HAP-1 (cell line): ENCODE measurements around the gene GABPB1.

Experiments
- DNase-seq, 2 experiments: peaks; one replicate each; pipeline ENCODE4 v3.0.0-alpha.2; 2016 to 2020; ENCODE audit warnings: low spot score in 2 of 2
- H3K27me3 ChIP-seq: fragments of 250-450 bp; sonication (Bioruptor Pico); 2 replicates; pipeline ENCODE4 v1.5.1; 2020; ENCODE audit warnings: low read depth, mild to moderate bottlenecking, moderate library complexity
- H3K36me3 ChIP-seq: fragments of 250-450 bp; sonication (Bioruptor Pico); replicated peaks from 2 replicates; pipeline ENCODE4 v1.5.1; 2020; ENCODE audit warnings: mild to moderate bottlenecking
- H3K4me1 ChIP-seq: fragments of 250-450 bp; sonication (Bioruptor Pico); 2 replicates; pipeline ENCODE4 v1.5.1; 2020; ENCODE audit warnings: mild to moderate bottlenecking
- H3K4me3 ChIP-seq: fragments of 250-450 bp; sonication (Bioruptor Pico); 2 replicates; pipeline ENCODE4 v1.5.1; 2020; ENCODE audit warnings: mild to moderate bottlenecking, moderate library complexity
- H3K9me3 ChIP-seq: fragments of 250-450 bp; sonication (Bioruptor Pico); 2 replicates; pipeline ENCODE4 v1.5.1; 2020; ENCODE audit warnings: mild to moderate bottlenecking, moderate library complexity
- in situ Hi-C: fragments of 300-500 bp; cut with MboI; formaldehyde crosslinking; loops from 3 replicates; pipeline ENCODE4 v1.14.3; 2020; ENCODE audit warnings: low sequenced_read_pairs, inconsistent platforms, mixed read lengths

Gene GABPB1

DNA sequence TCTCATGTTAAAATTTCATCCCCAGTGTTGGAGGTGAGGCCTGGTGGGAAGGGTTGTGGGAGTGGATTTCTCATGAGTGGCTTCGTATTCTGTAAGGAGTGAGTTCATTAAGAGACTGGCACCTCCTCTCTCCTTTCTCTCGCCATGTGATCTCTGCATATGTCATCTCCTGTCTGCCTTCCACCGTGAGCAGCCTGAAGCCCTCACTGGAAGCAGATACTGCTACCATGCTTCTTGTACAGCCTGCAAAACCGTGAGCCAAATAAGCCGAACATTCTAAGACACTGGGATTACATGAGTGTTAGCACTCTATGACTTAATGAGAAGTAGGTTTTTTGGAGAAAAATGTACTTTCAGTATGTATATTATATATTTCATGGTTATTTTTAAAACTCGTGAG is 6.8 kb upstream of the GABPB1 start:
- H3K4me1 ChIP-seq: no peaks in the 10 kb centered on the region
- H3K36me3 ChIP-seq: peaks cover 86% of the 10 kb centered on the region
- no peak for DNase-seq
- H3K27me3 ChIP-seq: no peaks in the 10 kb centered on the region
- H3K4me3 ChIP-seq: no peak overlapping the region
- no peaks in the 10 kb centered on the region for H3K9me3 ChIP-seq
- in situ Hi-C loops: no loop called here

DNA sequence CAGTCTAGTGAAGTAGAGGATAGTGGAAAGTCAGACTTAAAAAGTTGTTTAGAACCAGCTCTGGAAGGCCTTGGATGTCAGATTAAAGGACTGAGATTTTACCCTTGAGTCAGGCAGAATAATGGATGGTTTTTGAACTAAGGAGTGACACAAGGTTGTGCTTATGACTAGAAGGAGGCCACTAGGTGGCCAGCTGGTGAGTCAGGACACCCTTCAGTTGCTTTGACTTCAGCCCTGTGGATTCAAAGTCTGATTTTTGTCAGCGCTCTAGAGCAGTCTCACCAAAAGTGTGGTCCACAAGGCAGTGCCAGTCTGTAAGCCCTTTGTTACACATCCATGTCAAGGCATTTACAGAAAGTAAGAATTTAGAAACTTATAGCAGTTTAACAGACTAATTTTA is 3.8 kb upstream of the GABPB1 start:
- Histone ChIP-seq H3K4me1 (no peaks in the 10 kb centered on the region), H3K4me3 (no peak overlapping the region), H3K27me3 (no peaks in the 10 kb centered on the region), H3K9me3 (no peaks in the 10 kb centered on the region), H3K36me3 (peaks cover 66% of the 10 kb centered on the region)
- in situ Hi-C loops: no loop called here
- DNase-seq: peak; percentile 25 to 53

DNA sequence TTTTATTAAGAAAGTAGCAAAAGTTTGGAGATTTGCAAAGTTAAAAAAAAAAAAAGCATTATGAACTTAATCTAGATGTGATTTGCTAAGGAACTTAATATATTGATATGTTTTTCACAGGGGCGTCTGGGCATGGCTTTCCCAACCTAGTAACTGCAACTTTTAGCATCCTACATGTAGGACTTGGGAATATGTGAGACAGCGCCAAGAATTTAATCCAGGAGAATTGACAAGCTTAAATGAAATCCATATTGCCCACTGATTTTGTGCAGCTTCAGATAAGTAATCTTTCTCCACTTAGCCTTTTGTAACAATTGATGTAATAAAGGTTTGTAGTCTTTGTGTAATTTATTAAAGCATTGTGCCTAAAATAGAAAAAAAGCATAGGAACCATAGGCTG is 982 bp upstream of the GABPB1 start:
- in situ Hi-C loops: no loop called here
- no peak for DNase-seq
- peaks cover 39% of the 10 kb centered on the region for H3K36me3 ChIP-seq

DNA sequence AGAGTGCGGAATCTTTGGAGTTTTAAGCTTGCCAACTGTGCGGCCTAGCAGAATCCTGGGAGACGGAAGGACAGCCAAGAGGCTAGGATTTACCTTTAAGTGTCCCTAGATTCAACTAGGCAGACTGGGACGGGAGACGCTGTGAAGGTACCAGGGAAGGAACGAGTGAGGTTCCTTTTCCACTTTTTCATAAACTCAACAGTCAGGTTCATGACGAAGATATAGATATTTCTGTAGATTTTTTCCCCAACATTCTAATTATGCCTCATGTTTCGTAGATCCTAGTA is 564 bp upstream of the GABPB1 start:
- Histone ChIP-seq H3K27me3 (no peaks in the 10 kb centered on the region), H3K9me3 (no peaks in the 10 kb centered on the region), H3K4me3 (peak overlapping the region; percentile 89), H3K36me3 (peaks cover 35% of the 10 kb centered on the region), H3K4me1 (peaks cover 4% of the 10 kb centered on the region; the same call in 1 of the 2 replicates)
- in situ Hi-C loops: no loop called here
- peak in 1 of 2 experiments; percentile 35 for DNase-seq

More for the DNA sequence above, 982 bp upstream of the GABPB1 start:
- Histone ChIP-seq H3K27me3 (no peaks in the 10 kb centered on the region), H3K4me1 (peaks cover 4% of the 10 kb centered on the region; the same call in 1 of the 2 replicates), H3K9me3 (no peaks in the 10 kb centered on the region), H3K4me3 (peak overlapping the region; percentile 89)

DNA sequence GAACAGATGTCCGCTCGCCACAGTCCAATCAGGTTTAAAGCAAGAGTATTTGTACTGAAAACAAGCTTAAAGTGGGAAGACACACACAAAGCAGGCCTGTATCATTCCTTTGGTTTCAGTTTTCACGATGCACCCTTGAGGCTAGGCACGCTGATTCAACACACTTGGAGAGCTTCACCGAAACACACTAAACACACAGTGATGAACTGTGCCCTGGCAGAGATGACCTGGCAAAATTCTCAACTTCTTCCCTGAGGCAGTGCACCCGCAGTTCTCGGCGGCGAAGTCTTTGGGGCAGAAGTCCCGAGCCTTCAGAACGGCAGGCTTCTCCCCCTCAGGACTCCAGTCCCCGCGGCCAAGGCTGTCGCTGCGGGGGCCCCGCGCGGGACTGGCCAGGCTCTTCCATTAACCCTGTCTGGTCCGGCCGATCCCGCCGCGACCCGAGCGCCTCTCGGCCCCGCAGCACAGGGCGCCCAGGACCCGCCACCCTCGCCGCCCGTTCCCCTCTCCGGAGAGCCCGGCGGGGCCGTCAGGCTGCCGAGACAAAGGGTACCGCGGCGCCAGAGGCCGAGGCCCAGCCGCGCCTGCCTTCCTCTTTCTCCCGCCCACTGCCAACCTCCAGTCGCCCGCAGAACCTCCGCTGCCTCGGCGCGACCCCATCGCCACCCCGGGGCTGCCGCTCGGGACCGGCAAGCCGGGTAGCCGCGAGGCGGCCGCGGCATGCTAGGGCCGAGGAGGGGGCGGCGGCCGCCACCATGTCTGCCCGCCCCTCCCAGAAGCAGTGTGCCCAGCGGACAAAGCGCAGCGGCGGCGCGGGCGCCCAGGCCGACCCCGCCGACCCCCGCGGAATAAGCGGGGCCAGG is 792 bp downstream of the GABPB1 start:
- DNase-seq: peak; percentile 69 to 74
- H3K4me3 ChIP-seq: peak overlapping the region; percentile 89
- H3K36me3 ChIP-seq: peaks cover 22% of the 10 kb centered on the region
- in situ Hi-C loops: no loop called here
- H3K4me1 ChIP-seq: peaks cover 4% of the 10 kb centered on the region; the same call in 1 of the 2 replicates
- no peaks in the 10 kb centered on the region for H3K9me3 ChIP-seq
- no peaks in the 10 kb centered on the region for H3K27me3 ChIP-seq

DNA sequence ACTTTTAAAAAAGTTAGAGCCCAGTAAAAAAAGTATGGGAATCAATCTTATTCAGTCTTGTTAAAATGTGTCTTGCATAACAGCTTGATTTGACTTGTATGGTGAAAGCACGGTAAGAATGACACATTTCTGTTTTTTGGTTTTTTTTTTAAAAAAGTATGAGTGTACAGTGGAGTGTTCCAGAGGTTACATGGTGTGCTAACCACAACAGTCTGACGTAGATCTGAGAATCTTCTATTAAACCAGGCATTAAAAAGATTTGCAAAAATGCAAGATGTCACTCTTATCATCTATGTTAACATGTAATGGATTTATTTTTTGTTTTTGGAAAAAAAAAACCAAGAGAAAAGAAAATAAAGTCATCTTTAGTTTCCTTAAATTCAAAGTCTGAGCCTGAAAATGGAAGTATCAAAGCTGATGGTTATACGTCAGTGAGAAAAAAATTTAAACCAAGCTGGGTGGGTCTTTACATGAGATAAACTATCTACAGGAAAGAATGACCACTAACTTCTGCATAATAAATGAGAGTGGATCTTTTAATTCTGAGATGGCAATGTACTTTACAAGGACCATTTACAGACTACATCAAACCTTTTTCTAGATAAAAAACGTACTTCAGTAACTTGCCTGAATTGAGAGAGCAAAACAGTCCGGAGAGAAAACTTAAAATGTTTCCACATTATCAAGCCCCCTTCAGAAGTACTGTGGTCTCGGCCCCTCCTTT is 1.6 kb downstream of the GABPB1 start:
- peaks cover 4% of the 10 kb centered on the region; the same call in 1 of the 2 replicates for H3K4me1 ChIP-seq
- no peaks in the 10 kb centered on the region for H3K9me3 ChIP-seq
- in situ Hi-C loops: no loop called here

DNA sequence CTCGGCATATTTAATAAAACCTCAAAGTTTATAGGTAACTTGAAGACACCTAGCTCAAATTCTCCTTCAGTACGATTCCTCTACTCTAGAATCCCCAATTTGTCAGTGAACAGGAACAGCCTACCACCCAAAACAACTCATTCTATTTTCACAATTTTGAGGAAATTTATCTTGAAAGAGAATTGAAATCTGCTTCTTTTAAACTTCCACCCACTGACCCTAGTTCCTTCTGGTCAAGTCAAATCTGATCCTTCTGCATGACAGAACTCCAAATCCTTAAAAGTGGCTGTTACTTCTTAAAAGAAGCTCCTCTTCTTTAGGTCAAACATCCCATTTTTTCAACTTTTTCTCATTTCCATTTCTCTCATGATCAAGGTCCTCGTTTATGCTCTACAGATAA is 4.4 kb downstream of the GABPB1 start:
- H3K4me1 ChIP-seq: peaks cover 4% of the 10 kb centered on the region; the same call in 1 of the 2 replicates

More for the DNA sequence above, 1.6 kb downstream of the GABPB1 start:
- H3K4me3 ChIP-seq: peak overlapping the region; percentile 89
- H3K36me3 ChIP-seq: peaks cover 14% of the 10 kb centered on the region
- no peak for DNase-seq
- H3K27me3 ChIP-seq: no peaks in the 10 kb centered on the region

DNA sequence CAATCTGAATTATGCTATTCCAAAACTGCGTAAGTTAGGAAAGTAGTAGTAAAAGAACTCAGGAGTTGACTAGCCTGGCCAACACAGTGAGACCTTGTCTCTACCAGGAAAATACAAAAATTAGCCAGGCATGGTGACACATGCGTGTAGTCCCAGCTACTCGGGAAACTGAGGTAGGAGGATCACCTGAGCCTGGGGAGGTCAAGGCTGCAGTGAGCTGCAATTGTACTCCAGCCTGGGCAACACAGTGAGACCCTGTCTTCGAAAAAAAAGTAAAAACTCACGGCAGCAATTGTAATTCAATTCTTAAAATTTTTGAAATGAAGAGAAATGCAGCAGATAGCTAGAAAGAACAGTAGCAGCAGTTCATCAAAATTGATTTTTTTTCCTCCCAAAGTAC is 9.7 kb downstream of the GABPB1 start:
- no peak for DNase-seq
- Histone ChIP-seq H3K36me3 (no peaks in the 10 kb centered on the region), H3K27me3 (no peaks in the 10 kb centered on the region), H3K4me3 (no peak overlapping the region), H3K4me1 (no peaks in the 10 kb centered on the region), H3K9me3 (no peaks in the 10 kb centered on the region)
- in situ Hi-C loops: no loop called here

More for the DNA sequence above, 4.4 kb downstream of the GABPB1 start:
- in situ Hi-C loops: no loop called here
- H3K4me3 ChIP-seq: no peak overlapping the region
- no peak for DNase-seq
- H3K9me3 ChIP-seq: no peaks in the 10 kb centered on the region
- no peaks in the 10 kb centered on the region for H3K27me3 ChIP-seq
- no peaks in the 10 kb centered on the region; the same call in 1 of the 2 replicates for H3K36me3 ChIP-seq

DNA sequence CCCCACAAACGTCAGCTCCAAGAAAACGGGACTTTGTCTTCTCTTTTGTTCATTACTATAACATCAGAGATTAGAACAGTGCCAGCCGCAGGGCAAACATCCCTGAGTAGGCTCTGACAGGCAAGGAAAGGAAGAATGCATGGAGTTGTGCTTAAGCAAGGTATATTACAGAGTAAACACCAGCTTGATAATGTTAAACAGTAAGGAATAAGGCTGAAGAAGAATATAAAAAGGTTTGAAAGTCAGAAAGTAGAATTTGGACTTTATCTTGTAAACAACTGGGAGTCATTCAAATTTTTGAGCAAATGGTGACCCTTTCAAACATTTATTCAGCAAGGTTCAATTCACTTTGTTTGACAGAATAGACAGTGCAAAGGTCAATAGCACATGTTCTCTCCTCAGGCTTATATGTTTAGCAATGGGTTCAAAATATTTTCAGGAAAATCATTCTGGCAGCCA is 11.0 kb downstream of the GABPB1 start:
- in situ Hi-C loops: no loop called here

DNA sequence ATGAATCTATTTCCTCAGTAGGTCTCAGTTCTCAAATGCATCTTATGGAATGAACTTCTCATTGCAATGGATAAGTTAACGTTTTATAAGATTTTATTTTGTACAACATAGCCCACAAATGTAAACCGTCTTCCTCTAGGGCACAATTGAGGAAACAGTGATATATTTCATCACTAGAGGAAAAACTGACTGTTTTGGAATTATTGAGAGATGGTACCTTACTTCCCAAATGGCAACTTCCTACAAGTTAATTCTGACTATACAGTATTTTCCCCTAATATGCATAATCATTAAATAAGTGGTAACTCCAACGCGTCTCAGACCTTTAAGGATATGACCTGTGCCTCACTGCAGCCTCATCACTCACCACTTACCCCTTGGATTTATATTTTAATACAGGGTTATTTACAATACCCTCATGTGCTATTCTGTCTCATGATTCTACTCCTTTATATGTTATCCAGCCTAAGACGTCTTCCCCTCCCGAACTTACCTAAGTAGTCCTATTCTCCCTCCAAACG is 13.3 kb downstream of the GABPB1 start:
- Histone ChIP-seq H3K36me3 (no peaks in the 10 kb centered on the region; the same call in 1 of the 2 replicates), H3K9me3 (no peaks in the 10 kb centered on the region)
- DNase-seq: no peak

More for the DNA sequence above, 11.0 kb downstream of the GABPB1 start:
- no peaks in the 10 kb centered on the region for H3K9me3 ChIP-seq
- no peaks in the 10 kb centered on the region; the same call in 1 of the 2 replicates for H3K36me3 ChIP-seq
- DNase-seq: no peak
- no peaks in the 10 kb centered on the region for H3K4me1 ChIP-seq
- no peak overlapping the region for H3K4me3 ChIP-seq
- H3K27me3 ChIP-seq: no peaks in the 10 kb centered on the region

DNA sequence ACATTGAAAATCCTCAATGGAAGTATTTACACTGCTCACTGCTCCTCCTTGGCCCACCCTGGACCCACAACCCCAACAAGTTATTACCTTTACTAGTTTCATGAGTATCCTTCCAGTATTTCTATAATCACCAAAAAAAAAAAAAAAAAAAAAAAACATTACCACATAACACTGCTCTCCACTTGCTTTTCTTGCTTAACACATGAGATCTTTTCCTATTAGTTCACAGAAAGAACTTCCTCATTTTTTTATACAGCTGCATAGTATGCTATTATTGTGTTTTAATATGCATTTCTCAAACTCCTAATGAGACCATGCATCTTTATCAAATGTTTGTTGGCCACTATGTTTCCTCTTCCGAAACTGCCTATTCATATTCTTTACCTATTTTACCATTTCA is 14.6 kb downstream of the GABPB1 start:
- no peak for DNase-seq
- Histone ChIP-seq H3K9me3 (no peaks in the 10 kb centered on the region), H3K36me3 (no peaks in the 10 kb centered on the region; the same call in 1 of the 2 replicates), H3K4me3 (no peak overlapping the region), H3K4me1 (no peaks in the 10 kb centered on the region), H3K27me3 (no peaks in the 10 kb centered on the region)
- in situ Hi-C loops: no loop called here

More for the DNA sequence above, 13.3 kb downstream of the GABPB1 start:
- in situ Hi-C loops: no loop called here
- Histone ChIP-seq H3K27me3 (no peaks in the 10 kb centered on the region), H3K4me3 (no peak overlapping the region), H3K4me1 (no peaks in the 10 kb centered on the region)

DNA sequence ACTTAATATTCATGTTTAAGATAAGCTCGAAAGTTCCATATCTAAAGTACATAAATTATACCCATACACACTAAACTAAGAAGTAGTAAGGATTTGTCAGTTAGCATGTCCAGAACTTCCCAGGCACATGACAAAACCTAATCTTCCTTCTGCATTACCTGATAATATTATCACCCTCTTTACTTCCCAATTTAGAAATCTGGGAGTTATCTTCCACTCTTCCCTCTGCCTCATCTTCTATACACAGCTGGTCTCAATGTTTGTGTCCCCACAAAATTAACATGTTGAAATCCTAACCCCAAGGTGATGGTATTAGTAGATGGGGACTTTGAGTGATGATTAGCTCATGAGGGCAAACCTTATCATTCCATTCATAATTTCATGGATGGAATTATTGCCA is 15.3 kb downstream of the GABPB1 start:
- no peak for DNase-seq

DNA sequence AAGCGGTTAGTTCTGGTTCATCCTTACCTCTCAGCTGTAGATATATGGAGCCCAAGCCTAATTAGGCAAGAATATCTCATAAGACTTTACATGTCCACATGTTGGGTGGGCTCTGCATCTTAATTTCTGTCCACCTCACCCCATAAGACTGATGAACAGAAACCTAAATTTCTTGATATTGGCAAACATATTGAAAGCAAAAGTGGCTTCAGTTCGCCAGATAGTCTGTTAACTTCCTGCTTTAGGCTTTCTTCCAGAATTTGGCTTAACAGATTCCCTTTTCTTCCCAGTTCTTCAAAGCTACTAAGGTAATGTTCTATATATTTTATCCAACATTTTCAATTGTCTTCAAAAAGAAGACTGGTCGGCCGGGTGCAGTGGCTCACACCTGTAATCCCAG is 19.7 kb downstream of the GABPB1 start:
- Histone ChIP-seq H3K27me3 (no peaks in the 10 kb centered on the region), H3K9me3 (no peaks in the 10 kb centered on the region), H3K4me3 (no peak overlapping the region), H3K36me3 (no peaks in the 10 kb centered on the region; the same call in 1 of the 2 replicates), H3K4me1 (no peaks in the 10 kb centered on the region)
- in situ Hi-C loops: no loop called here
- no peak for DNase-seq

More for the DNA sequence above, 15.3 kb downstream of the GABPB1 start:
- H3K27me3 ChIP-seq: no peaks in the 10 kb centered on the region
- no peak overlapping the region for H3K4me3 ChIP-seq
- no peaks in the 10 kb centered on the region for H3K4me1 ChIP-seq
- in situ Hi-C loops: no loop called here
- H3K36me3 ChIP-seq: no peaks in the 10 kb centered on the region; the same call in 1 of the 2 replicates
- no peaks in the 10 kb centered on the region for H3K9me3 ChIP-seq

DNA sequence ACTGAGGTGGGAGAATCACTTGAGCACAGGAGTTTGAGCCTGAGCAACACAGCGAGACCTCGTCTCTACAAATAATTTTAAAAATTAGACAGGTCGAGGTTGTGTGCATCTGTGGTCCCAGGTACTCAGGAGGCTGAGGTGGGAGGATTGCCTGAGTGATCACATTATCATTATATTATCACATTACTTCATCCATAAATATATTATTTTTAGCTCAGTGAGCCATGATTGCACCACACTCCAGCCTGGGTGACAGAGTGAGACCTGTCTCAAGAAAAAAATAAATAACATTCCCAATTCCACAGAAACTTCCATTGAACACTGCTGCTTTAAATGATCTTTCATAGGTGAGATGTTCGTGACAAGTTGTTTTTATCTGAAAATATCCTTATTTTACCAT is 21.8 kb downstream of the GABPB1 start:
- no peak for DNase-seq
- Histone ChIP-seq H3K36me3 (no peaks in the 10 kb centered on the region), H3K9me3 (no peaks in the 10 kb centered on the region), H3K4me1 (no peaks in the 10 kb centered on the region), H3K27me3 (no peaks in the 10 kb centered on the region), H3K4me3 (no peak overlapping the region)
- in situ Hi-C loops: no loop called here
